SU-DHL-6 (cell line): ENCODE results near the gene DNAH5.

Experiments
- H2AFZ ChIP-seq: fragments of 200-600 bp; sonication (generic); 2 replicates; pipeline ENCODE4 v1.6.1; 2014; ENCODE audit warnings: low read depth, mild to moderate bottlenecking, moderate library complexity, mixed read lengths, antibody characterized with exemption, low read length; ENCODE audit not compliant: severe bottlenecking
- H3F3A ChIP-seq: fragments of 200-600 bp; shearing (Covaris generic); 2 replicates; pipeline ENCODE4 v1.6.0; 2016; ENCODE audit warnings: antibody characterized with exemption, mild to moderate bottlenecking; ENCODE audit not compliant: insufficient read depth
- H3K27ac ChIP-seq: fragments of 200-600 bp; sonication (generic); 2 replicates; pipeline ENCODE4 v1.5.1; 2016; ENCODE audit warnings: low read depth, mild to moderate bottlenecking, low read length, moderate library complexity, mixed read lengths
- H3K27me3 ChIP-seq: fragments of 200-600 bp; sonication (generic), shearing (Covaris generic); 2 replicates; pipeline ENCODE4 v1.6.0; 2014; ENCODE audit warnings: mild to moderate bottlenecking, low read length
- H3K36me3 ChIP-seq: fragments of 200-600 bp; sonication (generic); 2 replicates; pipeline ENCODE4 v1.6.1; 2014; ENCODE audit warnings: mild to moderate bottlenecking, low read length, mixed read lengths
- H3K4me2 ChIP-seq: fragments of 300-600, 200-600 bp; shearing (Covaris generic), sonication (generic); 2 replicates; pipeline ENCODE4 v1.6.0; 2014; ENCODE audit warnings: low read length, low read depth, mild to moderate bottlenecking; ENCODE audit not compliant: poor library complexity, severe bottlenecking
- H3K4me3 ChIP-seq: fragments of 200-600 bp; sonication (generic); 2 replicates; pipeline ENCODE4 v1.5.1; 2014; ENCODE audit warnings: antibody characterized with exemption, low read length, mild to moderate bottlenecking, mixed read lengths; ENCODE audit not compliant: insufficient read depth, poor library complexity, severe bottlenecking
- H3K79me2 ChIP-seq: fragments of 200-600 bp; sonication (generic); 2 replicates; pipeline ENCODE4 v1.6.1; 2014; ENCODE audit warnings: mild to moderate bottlenecking, low read length, moderate library complexity; ENCODE audit not compliant: insufficient read depth
- H3K9ac ChIP-seq: fragments of 200-600 bp; sonication (generic); 2 replicates; pipeline ENCODE4 v1.7.0; 2014; ENCODE audit warnings: mild to moderate bottlenecking, low read length
- H3K9me2 ChIP-seq: fragments of 200-600 bp; sonication (generic); replicated peaks from 2 replicates; pipeline ENCODE4 v1.6.1; 2014; ENCODE audit warnings: low read length; ENCODE audit not compliant: insufficient read depth
- H3K9me3 ChIP-seq: fragments of 200-600 bp; sonication (generic); 2 replicates; pipeline ENCODE4 v1.6.1; 2014; ENCODE audit warnings: low read length, mixed read lengths; ENCODE audit not compliant: insufficient read depth
- H4K20me1 ChIP-seq: fragments of 200-600 bp; sonication (generic); 2 replicates; pipeline ENCODE4 v1.6.1; 2014; ENCODE audit warnings: low read depth, mild to moderate bottlenecking, antibody characterized with exemption, low read length, moderate library complexity, mixed read lengths
- EZH2phosphoT487 ChIP-seq: fragments of 200-600 bp; sonication (generic), shearing (Covaris generic); conservative IDR thresholded peaks from 2 replicates; pipeline ENCODE4 v1.6.1; 2018; ENCODE audit warnings: mild to moderate bottlenecking, antibody characterized with exemption, low read length, moderate library complexity, mixed read lengths
- TF ChIP-seq, protein P1 (sequence below): fragments of 200-600 bp; sonication (generic); IDR thresholded peaks from one replicate; pipeline ENCODE4 v1.5.1; 2017; ENCODE audit warnings: antibody characterized with exemption, mild to moderate bottlenecking, low read length, moderate library complexity; ENCODE audit not compliant: insufficient read depth, poor library complexity, severe bottlenecking

Gene DNAH5

DNA sequence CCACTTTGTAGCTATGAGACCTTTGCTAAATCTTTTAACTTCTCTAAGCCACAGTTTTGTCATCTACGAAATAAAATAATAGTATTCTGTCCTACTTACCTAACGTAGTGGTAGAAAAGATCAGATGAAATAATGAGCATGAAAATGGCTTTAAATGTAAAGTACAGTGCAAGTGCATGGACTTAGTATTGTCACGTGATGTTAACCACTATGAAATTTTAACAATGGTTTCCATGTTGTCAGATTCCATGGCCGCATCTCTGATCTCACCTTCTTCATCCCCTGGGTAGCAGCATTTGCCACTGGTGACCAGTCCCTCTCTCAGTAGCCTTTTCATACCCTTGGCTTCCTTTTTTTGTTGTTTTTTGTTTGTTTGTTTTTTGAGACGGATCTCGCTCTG lies 45.9 kb downstream of the DNAH5 start:
- Histone ChIP-seq H3K9ac (no peak overlapping the region), H3F3A (no peaks in the 10 kb centered on the region), H3K4me3 (no peak overlapping the region), H3K9me3 (no peaks in the 10 kb centered on the region), H3K9me2 (no peaks in the 10 kb centered on the region), H3K36me3 (no peaks in the 10 kb centered on the region), H4K20me1 (no peaks in the 10 kb centered on the region), H2AFZ (no peak overlapping the region), H3K27me3 (no peaks in the 10 kb centered on the region), H3K4me2 (no peak overlapping the region), H3K27ac (no peak overlapping the region), H3K79me2 (no peaks in the 10 kb centered on the region)
- no peak for TF ChIP-seq EZH2phosphoT487
- TF ChIP-seq, protein P1, sequence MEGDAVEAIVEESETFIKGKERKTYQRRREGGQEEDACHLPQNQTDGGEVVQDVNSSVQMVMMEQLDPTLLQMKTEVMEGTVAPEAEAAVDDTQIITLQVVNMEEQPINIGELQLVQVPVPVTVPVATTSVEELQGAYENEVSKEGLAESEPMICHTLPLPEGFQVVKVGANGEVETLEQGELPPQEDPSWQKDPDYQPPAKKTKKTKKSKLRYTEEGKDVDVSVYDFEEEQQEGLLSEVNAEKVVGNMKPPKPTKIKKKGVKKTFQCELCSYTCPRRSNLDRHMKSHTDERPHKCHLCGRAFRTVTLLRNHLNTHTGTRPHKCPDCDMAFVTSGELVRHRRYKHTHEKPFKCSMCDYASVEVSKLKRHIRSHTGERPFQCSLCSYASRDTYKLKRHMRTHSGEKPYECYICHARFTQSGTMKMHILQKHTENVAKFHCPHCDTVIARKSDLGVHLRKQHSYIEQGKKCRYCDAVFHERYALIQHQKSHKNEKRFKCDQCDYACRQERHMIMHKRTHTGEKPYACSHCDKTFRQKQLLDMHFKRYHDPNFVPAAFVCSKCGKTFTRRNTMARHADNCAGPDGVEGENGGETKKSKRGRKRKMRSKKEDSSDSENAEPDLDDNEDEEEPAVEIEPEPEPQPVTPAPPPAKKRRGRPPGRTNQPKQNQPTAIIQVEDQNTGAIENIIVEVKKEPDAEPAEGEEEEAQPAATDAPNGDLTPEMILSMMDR, result no peak

DNA sequence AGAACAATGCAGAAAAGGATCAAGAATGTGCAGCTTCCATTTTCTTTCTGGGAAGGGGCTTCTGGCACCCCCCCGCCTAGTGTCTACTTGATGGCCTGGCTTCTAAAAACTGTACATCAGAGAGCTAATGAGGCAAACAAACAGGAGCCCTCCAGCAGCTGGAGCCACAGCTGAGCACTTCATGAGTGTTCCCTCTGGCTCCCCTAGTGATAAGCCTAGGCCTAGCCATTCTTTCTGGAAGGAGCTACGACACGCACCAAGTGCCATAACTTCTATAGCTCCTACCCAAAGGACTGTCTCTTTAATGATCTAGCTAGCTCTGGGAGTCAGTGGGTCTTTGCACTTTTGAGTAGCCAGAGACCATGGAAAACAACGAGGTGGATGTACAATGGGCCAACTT lies 66.1 kb downstream of the DNAH5 start:
- H3K9ac ChIP-seq, result no peak overlapping the region

DNA sequence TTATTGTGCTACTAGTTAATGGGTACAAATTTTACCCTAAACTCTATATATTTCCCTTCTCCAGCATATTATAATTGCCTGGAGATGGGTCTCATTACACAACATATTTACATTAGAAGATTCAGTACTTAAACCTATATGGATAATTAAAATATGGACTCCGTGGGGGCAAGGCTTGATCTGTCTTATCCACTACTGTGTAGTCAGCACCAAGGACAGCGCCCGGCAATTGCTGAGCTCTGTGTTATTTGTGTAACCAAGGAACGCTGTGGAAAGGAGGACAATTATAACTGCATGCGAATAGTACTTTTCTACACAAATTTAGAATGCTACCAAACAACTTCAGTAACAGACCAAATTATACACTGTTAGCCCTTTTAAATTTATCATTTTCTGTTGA lies 77.7 kb downstream of the DNAH5 start:
- H3K36me3 ChIP-seq, result no peaks in the 10 kb centered on the region
- no peaks in the 10 kb centered on the region for H3K27me3 ChIP-seq
- no peaks in the 10 kb centered on the region for H4K20me1 ChIP-seq
- no peaks in the 10 kb centered on the region for H3F3A ChIP-seq
- no peak overlapping the region for H3K9ac ChIP-seq
- H3K9me3 ChIP-seq, result no peaks in the 10 kb centered on the region
- TF ChIP-seq, protein P1, result no peak
- no peak overlapping the region for H3K4me3 ChIP-seq
- no peaks in the 10 kb centered on the region for H3K79me2 ChIP-seq
- H2AFZ ChIP-seq, result no peak overlapping the region
- H3K9me2 ChIP-seq, result no peaks in the 10 kb centered on the region
- no peak overlapping the region for H3K4me2 ChIP-seq
- H3K27ac ChIP-seq, result no peak overlapping the region

More for the DNA sequence above, 66.1 kb downstream of the DNAH5 start:
- H2AFZ ChIP-seq, result no peak overlapping the region
- no peak overlapping the region for H3K27ac ChIP-seq
- H3K4me2 ChIP-seq, result no peak overlapping the region
- H3K4me3 ChIP-seq, result no peak overlapping the region
- no peaks in the 10 kb centered on the region for H3K79me2 ChIP-seq
- H3F3A ChIP-seq, result no peaks in the 10 kb centered on the region
- H4K20me1 ChIP-seq, result no peaks in the 10 kb centered on the region
- no peak for TF ChIP-seq EZH2phosphoT487
- TF ChIP-seq, protein P1, result no peak
- H3K36me3 ChIP-seq, result no peaks in the 10 kb centered on the region
- H3K9me2 ChIP-seq, result no peaks in the 10 kb centered on the region
- H3K27me3 ChIP-seq, result no peaks in the 10 kb centered on the region
- no peaks in the 10 kb centered on the region for H3K9me3 ChIP-seq

DNA sequence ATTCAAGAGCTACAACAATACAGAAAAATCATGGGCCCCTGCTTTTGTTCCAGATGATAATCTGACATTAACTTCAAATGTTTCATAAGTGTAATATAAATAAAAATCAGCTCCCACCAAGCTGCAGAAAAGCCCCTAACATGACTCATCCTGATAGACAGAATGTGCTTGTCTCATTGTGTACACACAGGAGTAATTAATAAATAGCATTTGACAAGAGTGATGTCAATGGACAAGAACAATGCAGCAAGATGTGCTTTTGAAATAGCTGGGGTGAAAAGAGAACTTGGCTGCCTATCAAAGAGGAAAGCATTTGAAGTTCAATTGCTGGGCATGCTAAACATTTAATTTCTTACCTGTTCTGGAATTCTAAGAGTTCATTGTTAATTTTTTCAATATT lies 79.2 kb downstream of the DNAH5 start:
- H3K27ac ChIP-seq, result no peak overlapping the region
- no peaks in the 10 kb centered on the region for H3F3A ChIP-seq
- H4K20me1 ChIP-seq, result no peaks in the 10 kb centered on the region
- H3K9ac ChIP-seq, result no peak overlapping the region
- no peaks in the 10 kb centered on the region for H3K36me3 ChIP-seq
- H3K9me2 ChIP-seq, result no peaks in the 10 kb centered on the region
- H3K4me3 ChIP-seq, result no peak overlapping the region
- H2AFZ ChIP-seq, result no peak overlapping the region
- TF ChIP-seq EZH2phosphoT487, result no peak
- TF ChIP-seq, protein P1, result no peak
- no peaks in the 10 kb centered on the region for H3K9me3 ChIP-seq
- H3K4me2 ChIP-seq, result no peak overlapping the region
- H3K79me2 ChIP-seq, result no peaks in the 10 kb centered on the region
- H3K27me3 ChIP-seq, result no peaks in the 10 kb centered on the region
